Glutamatergic neuron (in vitro differentiated cells): ENCODE data around the gene FAM171A1. TPM values are rescaled to one million over a fixed set of nuclear protein-coding genes. Genes with fewer than 3 reads are reported as not detected.

Experiments used
- DNase-seq: peaks from one replicate; pipeline ENCODE4 v3.0.0; 2022
- H3K27ac Mint-ChIP-seq: one replicate; pipeline ENCODE4 v1.8.0; 2020; ENCODE audit warnings: mild to moderate bottlenecking, mixed read lengths, inconsistent platforms; ENCODE audit not compliant: unreplicated experiment
- H3K27me3 Mint-ChIP-seq: one replicate; pipeline ENCODE4 v1.8.0; 2020; ENCODE audit warnings: mild to moderate bottlenecking, moderate library complexity, mixed read lengths, inconsistent platforms; ENCODE audit not compliant: unreplicated experiment
- H3K36me3 Mint-ChIP-seq: one replicate; pipeline ENCODE4 v1.8.0; 2020; ENCODE audit warnings: mild to moderate bottlenecking, mixed read lengths, inconsistent platforms; ENCODE audit not compliant: unreplicated experiment
- H3K4me1 Mint-ChIP-seq: one replicate; pipeline ENCODE4 v1.8.0; 2020; ENCODE audit warnings: mild to moderate bottlenecking, low read depth, mixed read lengths, inconsistent platforms; ENCODE audit not compliant: unreplicated experiment
- H3K4me3 Mint-ChIP-seq: one replicate; pipeline ENCODE4 v1.8.0; 2020; ENCODE audit warnings: mild to moderate bottlenecking, mixed read lengths, inconsistent platforms; ENCODE audit not compliant: unreplicated experiment
- H3K9me3 Mint-ChIP-seq: one replicate; pipeline ENCODE4 v1.8.0; 2020; ENCODE audit warnings: mild to moderate bottlenecking, moderate library complexity, mixed read lengths, inconsistent platforms; ENCODE audit not compliant: unreplicated experiment
- CTCF ChIP-seq: fragments of 200-600 bp; sonication (generic); IDR thresholded peaks from one replicate; pipeline ENCODE4 v1.5.0; 2021; ENCODE audit not compliant: partially characterized antibody, unreplicated experiment
- total RNA-seq: library from RNA; stranded (reverse); fragmentation: NEBNext Ultra II Directional; extraction: Animal tissue kit (Norgen Biotek cat#: 25700); gene quantifications from one replicate; pipeline ENCODE4 v1.2.1, GENCODE V29; 2021; ENCODE audit not compliant: unreplicated experiment

FAM171A1 gene
- total RNA-seq, 1 donor from 2014 or later = 186 TPM

- no peaks in the 10 kb centered on the region for H3K9me3 Mint-ChIP-seq
- H3K4me1 Mint-ChIP-seq = no peaks in the 10 kb centered on the region
- no peak overlapping the region for H3K27ac Mint-ChIP-seq
- TF ChIP-seq CTCF = no peak
- no peak overlapping the region for H3K4me3 Mint-ChIP-seq
- DNase-seq = no peak
- H3K27me3 Mint-ChIP-seq = peaks cover 6% of the 10 kb centered on the region
- H3K36me3 Mint-ChIP-seq = peaks cover 7% of the 10 kb centered on the region
Measured at GRCh38 chr10:15197911-15198310, 173.2 kb downstream of the FAM171A1 start.

GRCh38 chr10:15197276-15197675, 173.8 kb downstream of the FAM171A1 start:
- TF ChIP-seq CTCF = no peak
- H3K4me1 Mint-ChIP-seq = no peaks in the 10 kb centered on the region
- peaks cover 5% of the 10 kb centered on the region for H3K27me3 Mint-ChIP-seq
- H3K36me3 Mint-ChIP-seq = peaks cover 7% of the 10 kb centered on the region
- no peak overlapping the region for H3K27ac Mint-ChIP-seq
- no peak overlapping the region for H3K4me3 Mint-ChIP-seq
- H3K9me3 Mint-ChIP-seq = no peaks in the 10 kb centered on the region
- no peak for DNase-seq

GRCh38 chr10:15196021-15196834, 174.9 kb downstream of the FAM171A1 start:
- Mint-ChIP-seq H3K27ac (no peak overlapping the region), H3K36me3 (peaks cover 7% of the 10 kb centered on the region), H3K4me1 (no peaks in the 10 kb centered on the region), H3K4me3 (peak overlapping the region; percentile 14), H3K9me3 (no peaks in the 10 kb centered on the region), H3K27me3 (peaks cover 5% of the 10 kb centered on the region)
- TF ChIP-seq CTCF = no peak
- DNase-seq = no peak

GRCh38 chr10:15189133-15189885, 181.8 kb downstream of the FAM171A1 start:
- DNase-seq = no peak
- no peak overlapping the region for H3K4me3 Mint-ChIP-seq
- peaks cover 9% of the 10 kb centered on the region for H3K27me3 Mint-ChIP-seq
- H3K36me3 Mint-ChIP-seq = peaks cover 31% of the 10 kb centered on the region
- H3K27ac Mint-ChIP-seq = no peak overlapping the region
- no peaks in the 10 kb centered on the region for H3K4me1 Mint-ChIP-seq
- TF ChIP-seq CTCF = no peak
- peaks cover 6% of the 10 kb centered on the region for H3K9me3 Mint-ChIP-seq

- Mint-ChIP-seq H3K36me3 (peaks cover 26% of the 10 kb centered on the region), H3K4me3 (no peak overlapping the region), H3K4me1 (no peaks in the 10 kb centered on the region), H3K9me3 (peaks cover 8% of the 10 kb centered on the region), H3K27me3 (peaks cover 9% of the 10 kb centered on the region), H3K27ac (no peak overlapping the region)
- no peak for DNase-seq
- TF ChIP-seq CTCF = no peak
Measured at GRCh38 chr10:15188603-15189002, 182.5 kb downstream of the FAM171A1 start.
